Mesenchymal stem cell (in vitro differentiated cells and primary cell): Measurements from ENCODE around the gene GTF2H4.
A peak's percentile ranks its signal among the peaks of the same experiment; 100 is the strongest.
"Not testable (repeated sequence)": the region's sequence is repeated elsewhere in the genome, so short reads cannot be mapped to it uniquely, and the experiment has no call there.

Experiments
- DNase-seq: peaks from one replicate; pipeline ENCODE4 v3.0.0-alpha.2; 2013
- H2AFZ ChIP-seq: one replicate; pipeline ENCODE4 v1.6.1; 2013; ENCODE audit warnings: low read depth, mild to moderate bottlenecking, control low read depth, inconsistent platforms, low read length, moderate library complexity
- H2AK5ac ChIP-seq: 2 replicates; pipeline ENCODE4 v1.6.1; 2013; ENCODE audit warnings: low read length, moderate library complexity, mild to moderate bottlenecking, inconsistent platforms; ENCODE audit not compliant: severe bottlenecking
- H2BK120ac ChIP-seq: one replicate; pipeline ENCODE4 v1.6.1; 2013; ENCODE audit warnings: low read depth, mild to moderate bottlenecking, inconsistent platforms, low read length, moderate library complexity
- H2BK12ac ChIP-seq, 2 experiments: one replicate each; pipeline ENCODE4 v1.6.1; 2013; ENCODE audit warnings: inconsistent platforms in 2 of 2, low read length in 2 of 2, mild to moderate bottlenecking in 2 of 2, moderate library complexity in 2 of 2, control low read depth in 1 of 2
- H2BK15ac ChIP-seq: one replicate; pipeline ENCODE4 v1.6.1; 2013; ENCODE audit warnings: mild to moderate bottlenecking, low read depth, inconsistent platforms; ENCODE audit not compliant: poor library complexity, severe bottlenecking
- H2BK5ac ChIP-seq: 2 replicates; pipeline ENCODE4 v1.6.1; 2013; ENCODE audit warnings: low read depth, mild to moderate bottlenecking, low read length, control low read depth, inconsistent platforms; ENCODE audit not compliant: poor library complexity, severe bottlenecking
- H3K14ac ChIP-seq, 2 experiments: one replicate each; pipeline ENCODE4 v1.6.1; 2013; ENCODE audit warnings: inconsistent platforms in 2 of 2, low read length in 2 of 2, control low read depth in 1 of 2, mild to moderate bottlenecking in 1 of 2, moderate library complexity in 1 of 2
- H3K18ac ChIP-seq, 2 experiments: one replicate each; pipeline ENCODE4 v1.6.1; 2013; ENCODE audit warnings: inconsistent platforms in 2 of 2, low read length in 2 of 2, control low read depth in 1 of 2, low read depth in 1 of 2, mild to moderate bottlenecking in 1 of 2
- H3K23ac ChIP-seq, 2 experiments: one replicate each; pipeline ENCODE4 v1.6.1; 2013; ENCODE audit warnings: inconsistent platforms in 2 of 2, low read length in 2 of 2, mild to moderate bottlenecking in 2 of 2, moderate library complexity in 2 of 2, control low read depth in 1 of 2
- H3K27ac ChIP-seq: 2 replicates; pipeline ENCODE4 v1.5.1; 2013; ENCODE audit warnings: mild to moderate bottlenecking, moderate library complexity, low read length, control low read depth, inconsistent platforms; ENCODE audit not compliant: poor library complexity, severe bottlenecking
- H3K27me3 ChIP-seq, 2 experiments: 2 replicates each; pipeline versions ENCODE4 v1.6.1 to v1.7.0; 2013; ENCODE audit warnings: low read length in 2 of 2, mild to moderate bottlenecking in 2 of 2, moderate library complexity in 2 of 2, control low read depth in 1 of 2, inconsistent platforms in 1 of 2; ENCODE audit not compliant: control insufficient read depth in 1 of 2, insufficient read depth in 1 of 2
- H3K36me3 ChIP-seq, 2 experiments: 2 replicates each; pipeline versions ENCODE4 v1.6.1 to v1.7.0; 2013; ENCODE audit warnings: low read length in 2 of 2, control low read depth in 1 of 2, inconsistent platforms in 1 of 2, low read depth in 1 of 2, mild to moderate bottlenecking in 1 of 2; ENCODE audit not compliant: insufficient read depth in 2 of 2, control insufficient read depth in 1 of 2
- H3K4ac ChIP-seq, 2 experiments: one replicate each; pipeline ENCODE4 v1.6.1; 2013; ENCODE audit warnings: inconsistent platforms in 2 of 2, low read length in 2 of 2, mild to moderate bottlenecking in 2 of 2, moderate library complexity in 2 of 2, control low read depth in 1 of 2, low read depth in 1 of 2
- H3K4me1 ChIP-seq: 2 replicates; pipeline ENCODE4 v1.6.1; 2013; ENCODE audit warnings: low read depth, low read length, control low read depth; ENCODE audit not compliant: control insufficient read depth, insufficient read depth
- H3K4me2 ChIP-seq: 2 replicates; pipeline ENCODE4 v1.6.1; 2013; ENCODE audit warnings: low read length, mild to moderate bottlenecking, inconsistent platforms; ENCODE audit not compliant: poor library complexity, severe bottlenecking
- H3K4me3 ChIP-seq, 2 experiments: 2 replicates each; pipeline versions ENCODE4 v1.5.1 to v1.7.0; 2013; ENCODE audit warnings: low read length in 2 of 2, mild to moderate bottlenecking in 2 of 2, control low read depth in 1 of 2, low read depth in 1 of 2; ENCODE audit not compliant: insufficient read depth in 1 of 2
- H3K79me1 ChIP-seq: replicated peaks from 2 replicates; pipeline ENCODE4 v1.6.1; 2013; ENCODE audit warnings: mild to moderate bottlenecking, control low read depth, low read length, inconsistent platforms; ENCODE audit not compliant: poor library complexity, severe bottlenecking
- H3K9ac ChIP-seq: 2 replicates; pipeline ENCODE4 v1.7.0; 2013; ENCODE audit warnings: mild to moderate bottlenecking, low read length, moderate library complexity
- H3K9me3 ChIP-seq: 2 replicates; pipeline ENCODE4 v1.7.0; 2013; ENCODE audit warnings: mild to moderate bottlenecking, low read length; ENCODE audit not compliant: control insufficient read depth
- H4K8ac ChIP-seq: one replicate; pipeline ENCODE4 v1.6.1; 2013; ENCODE audit warnings: inconsistent platforms, mild to moderate bottlenecking, low read length, moderate library complexity
- H4K91ac ChIP-seq: one replicate; pipeline ENCODE4 v1.6.1; 2013; ENCODE audit warnings: mild to moderate bottlenecking, low read length, inconsistent platforms
- WGBS: methylation state at CpG from one replicate; pipeline ENCODE4 v1.1.7; 2013; ENCODE audit warnings: mixed read lengths; 5-methylcytosine and 5-hydroxymethylcytosine counted together

GTF2H4 gene

GRCh38 chr6:30903236-30903635 is 4.8 kb upstream of the GTF2H4 start:
- H3K27me3 ChIP-seq = no peaks in the 10 kb centered on the region
- WGBS = 89% methylated on average over 3 of the region's 4 CpGs
- no peak overlapping the region for H2AFZ ChIP-seq
- peaks cover 15 to 21% of the 10 kb centered on the region in 2 experiments for H3K36me3 ChIP-seq
- no peak overlapping the region for H3K4ac ChIP-seq
- no peak overlapping the region for H3K14ac ChIP-seq
- H4K8ac ChIP-seq = no peak overlapping the region
- H3K4me2 ChIP-seq = no peak overlapping the region
- H3K79me1 ChIP-seq = no peaks in the 10 kb centered on the region
- H3K9me3 ChIP-seq = no peaks in the 10 kb centered on the region
- no peak overlapping the region for H2BK15ac ChIP-seq
- no peak overlapping the region for H3K9ac ChIP-seq
- H2AK5ac ChIP-seq = no peak overlapping the region
- no peak overlapping the region for H3K27ac ChIP-seq
- no peak overlapping the region for H4K91ac ChIP-seq
- peaks cover 3% of the 10 kb centered on the region for H3K4me1 ChIP-seq
- no peak overlapping the region for H3K23ac ChIP-seq
- H2BK120ac ChIP-seq = no peak overlapping the region
- no peak for DNase-seq
- H3K4me3 ChIP-seq = no peak overlapping the region
- H2BK5ac ChIP-seq = no peak overlapping the region
- no peak overlapping the region for H3K18ac ChIP-seq
- no peak overlapping the region for H2BK12ac ChIP-seq

DNA sequence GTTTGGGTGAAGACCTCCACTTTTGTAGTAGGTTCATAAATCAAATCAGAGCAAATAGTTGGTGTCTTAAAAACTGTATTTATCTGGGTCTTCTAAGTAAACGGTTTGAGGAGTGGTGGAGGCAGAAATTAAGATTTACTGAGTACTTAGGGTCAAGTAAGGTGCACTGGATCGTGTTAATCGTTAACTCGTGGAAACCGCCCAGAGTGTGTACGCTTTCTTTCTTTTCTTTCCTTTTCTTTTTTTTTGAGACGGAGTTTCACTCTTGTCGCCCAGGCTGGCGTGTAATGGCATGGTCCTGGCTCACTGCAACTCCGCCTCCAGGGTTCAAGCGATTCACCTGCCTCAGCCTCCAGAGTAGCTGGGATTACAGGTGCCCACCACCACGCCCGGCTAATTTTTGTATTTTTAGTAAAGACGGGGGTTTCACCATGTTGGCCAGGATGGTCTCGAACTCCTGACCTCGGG is 683 bp upstream of the GTF2H4 start:
- not testable (repeated sequence) for H3K27ac ChIP-seq, DNase-seq, H3K9me3 ChIP-seq, H3K18ac ChIP-seq, H2AK5ac ChIP-seq, H2BK5ac ChIP-seq, H3K4ac ChIP-seq, H2BK120ac ChIP-seq, H2BK12ac ChIP-seq, H3K14ac ChIP-seq, H3K23ac ChIP-seq, H2BK15ac ChIP-seq, H3K27me3 ChIP-seq, H3K4me1 ChIP-seq, H4K91ac ChIP-seq
- peak overlapping the region; percentile 54 to 96 for H3K4me3 ChIP-seq
- peak overlapping the region; percentile 79 for H2AFZ ChIP-seq
- peaks cover 26 to 29% of the 10 kb centered on the region in 2 experiments for H3K36me3 ChIP-seq
- H3K79me1 ChIP-seq = peaks cover 13% of the 10 kb centered on the region
- peak overlapping the region; percentile 59 for H3K4me2 ChIP-seq
- H4K8ac ChIP-seq = peak overlapping the region; percentile 55
- WGBS = 72% methylated on average over 16 of the region's 16 CpGs
- peak overlapping the region; percentile 94 for H3K9ac ChIP-seq

GRCh38 chr6:30908700-30909099 is 693 bp downstream of the GTF2H4 start:
- H3K23ac ChIP-seq = peak overlapping the region in 1 of 2 experiments; percentile 26
- peak overlapping the region in 1 of 2 experiments; percentile 13 for H3K4ac ChIP-seq
- WGBS = 55% methylated on average over 2 of the region's 2 CpGs
- H3K14ac ChIP-seq = no peak overlapping the region
- DNase-seq = no peak
- H2BK12ac ChIP-seq = no peak overlapping the region
- no peak overlapping the region for H2AFZ ChIP-seq
- peak overlapping the region; percentile 94 for H3K9ac ChIP-seq
- H2BK5ac ChIP-seq = no peak overlapping the region
- H2BK120ac ChIP-seq = no peak overlapping the region
- no peak overlapping the region for H4K91ac ChIP-seq
- H2AK5ac ChIP-seq = no peak overlapping the region
- peaks cover 32 to 40% of the 10 kb centered on the region in 2 experiments for H3K36me3 ChIP-seq
- no peak overlapping the region for H4K8ac ChIP-seq
- H3K9me3 ChIP-seq = no peaks in the 10 kb centered on the region
- H3K4me1 ChIP-seq = peaks cover 12% of the 10 kb centered on the region
- no peak overlapping the region for H3K27ac ChIP-seq
- peaks cover 13% of the 10 kb centered on the region for H3K79me1 ChIP-seq
- H2BK15ac ChIP-seq = no peak overlapping the region
- H3K18ac ChIP-seq = no peak overlapping the region
- H3K27me3 ChIP-seq = no peaks in the 10 kb centered on the region
- peak overlapping the region; percentile 74 to 96 for H3K4me3 ChIP-seq
- H3K4me2 ChIP-seq = peak overlapping the region; percentile 60

DNA sequence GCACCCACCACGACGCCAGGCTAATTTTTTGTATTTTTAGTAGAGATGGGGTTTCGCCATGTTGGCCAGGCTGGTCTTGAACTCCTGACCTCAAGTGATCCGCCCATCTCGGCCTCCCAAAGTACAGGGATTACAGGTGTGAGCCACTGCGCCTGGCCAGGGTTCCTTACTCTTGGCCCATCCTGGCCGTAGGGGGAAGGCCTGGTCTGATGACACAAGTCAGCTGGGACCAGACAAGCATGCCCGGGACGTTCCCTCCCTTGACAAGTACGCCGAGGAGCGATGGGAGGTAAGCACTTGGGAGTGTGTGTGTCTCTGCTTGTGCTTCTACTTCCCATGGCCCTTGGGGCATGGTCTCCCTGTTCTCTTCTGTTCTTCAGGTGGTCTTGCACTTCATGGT is 2.5 kb downstream of the GTF2H4 start:
- not testable (repeated sequence) for H2AFZ ChIP-seq, H2BK120ac ChIP-seq, H3K4me2 ChIP-seq, H3K27me3 ChIP-seq, H3K4ac ChIP-seq, H2BK5ac ChIP-seq, DNase-seq, H2AK5ac ChIP-seq, H4K91ac ChIP-seq, H3K9ac ChIP-seq, H3K4me3 ChIP-seq, H3K14ac ChIP-seq, H2BK15ac ChIP-seq, H3K27ac ChIP-seq, H4K8ac ChIP-seq, H3K9me3 ChIP-seq, H3K23ac ChIP-seq, H2BK12ac ChIP-seq, H3K18ac ChIP-seq
- Histone ChIP-seq H3K36me3 (peaks cover 32 to 40% of the 10 kb centered on the region in 2 experiments), H3K4me1 (peaks cover 22% of the 10 kb centered on the region), H3K79me1 (peaks cover 13% of the 10 kb centered on the region)
- 97% methylated on average over 12 of the region's 12 CpGs for WGBS
